GM19351 (cell line): ENCODE measurements around the gene SLC22A5.

Source experiments
- ATAC-seq: cut with Tn5 transposase; IDR thresholded peaks from one replicate; pipeline ENCODE4 v1.9.1; 2021; ENCODE audit warnings: mild to moderate bottlenecking, moderate library complexity; ENCODE audit not compliant: unreplicated experiment

The SLC22A5 gene

GRCh38 chr5:132369474-132370180 is at the start of gene SLC22A5:
TSS of gene SLC22A5 (plus strand) at chr5:132369710. CDS start at chr5:132369973, 263 bp downstream.
- ATAC-seq = peak; percentile 93

GRCh38 chr5:132319975-132320374 is 49.5 kb upstream of the SLC22A5 start:
- no peak for ATAC-seq

- no peak for ATAC-seq
These were observed 48.3 kb upstream of the SLC22A5 start for GRCh38 chr5:132321109-132321721.

- no peak for ATAC-seq
These were observed 47.2 kb upstream of the SLC22A5 start for GRCh38 chr5:132322266-132322665.

- no peak for ATAC-seq
These were observed 46.3 kb upstream of the SLC22A5 start for GRCh38 chr5:132323202-132323601.

- no peak for ATAC-seq
These were observed 43.8 kb upstream of the SLC22A5 start for GRCh38 chr5:132325691-132326090.

- no peak for ATAC-seq
These were observed 42.1 kb upstream of the SLC22A5 start for GRCh38 chr5:132327252-132327955.

- no peak for ATAC-seq
These were observed 34.7 kb upstream of the SLC22A5 start for GRCh38 chr5:132334812-132335211.

- ATAC-seq = no peak
These were observed 34.1 kb upstream of the SLC22A5 start for GRCh38 chr5:132335402-132335801.

- no peak for ATAC-seq
These were observed 30.0 kb upstream of the SLC22A5 start for GRCh38 chr5:132339502-132339901.

GRCh38 chr5:132342291-132343180 is 27.0 kb upstream of the SLC22A5 start:
- ATAC-seq = no peak

- ATAC-seq = no peak
These were observed 24.6 kb upstream of the SLC22A5 start for GRCh38 chr5:132344775-132345514.

GRCh38 chr5:132353486-132353995 is 16.0 kb upstream of the SLC22A5 start:
- ATAC-seq = no peak

- no peak for ATAC-seq
These were observed 14.9 kb upstream of the SLC22A5 start for GRCh38 chr5:132354381-132355139.

- ATAC-seq = no peak
These were observed 14.3 kb upstream of the SLC22A5 start for GRCh38 chr5:132355140-132355765.

GRCh38 chr5:132358775-132359174 is 10.7 kb upstream of the SLC22A5 start:
- ATAC-seq = no peak

GRCh38 chr5:132362086-132362485 is 7.4 kb upstream of the SLC22A5 start:
- no peak for ATAC-seq

GRCh38 chr5:132363431-132364112 is 5.9 kb upstream of the SLC22A5 start:
- no peak for ATAC-seq
